ENCODE data around the gene OR9I1.

GRCh38 chr11:58125469-58125868, at the start of gene OR9I1:
- no peak for TF ChIP-seq POLR2A (IDR thresholded peaks at IDR 0.05)
- no peak for TF ChIP-seq CTCF (IDR thresholded peaks at IDR 0.05)
